HG03558 (cell line): Measurements from ENCODE around the gene MED26.

ENCODE experiments used
- ATAC-seq: cut with Tn5 transposase; IDR thresholded peaks from one replicate; pipeline ENCODE4 v1.9.1; 2021; ENCODE audit warnings: moderate number of reproducible peaks; ENCODE audit not compliant: unreplicated experiment; ENCODE audit errors: extremely low read depth

The MED26 gene

DNA sequence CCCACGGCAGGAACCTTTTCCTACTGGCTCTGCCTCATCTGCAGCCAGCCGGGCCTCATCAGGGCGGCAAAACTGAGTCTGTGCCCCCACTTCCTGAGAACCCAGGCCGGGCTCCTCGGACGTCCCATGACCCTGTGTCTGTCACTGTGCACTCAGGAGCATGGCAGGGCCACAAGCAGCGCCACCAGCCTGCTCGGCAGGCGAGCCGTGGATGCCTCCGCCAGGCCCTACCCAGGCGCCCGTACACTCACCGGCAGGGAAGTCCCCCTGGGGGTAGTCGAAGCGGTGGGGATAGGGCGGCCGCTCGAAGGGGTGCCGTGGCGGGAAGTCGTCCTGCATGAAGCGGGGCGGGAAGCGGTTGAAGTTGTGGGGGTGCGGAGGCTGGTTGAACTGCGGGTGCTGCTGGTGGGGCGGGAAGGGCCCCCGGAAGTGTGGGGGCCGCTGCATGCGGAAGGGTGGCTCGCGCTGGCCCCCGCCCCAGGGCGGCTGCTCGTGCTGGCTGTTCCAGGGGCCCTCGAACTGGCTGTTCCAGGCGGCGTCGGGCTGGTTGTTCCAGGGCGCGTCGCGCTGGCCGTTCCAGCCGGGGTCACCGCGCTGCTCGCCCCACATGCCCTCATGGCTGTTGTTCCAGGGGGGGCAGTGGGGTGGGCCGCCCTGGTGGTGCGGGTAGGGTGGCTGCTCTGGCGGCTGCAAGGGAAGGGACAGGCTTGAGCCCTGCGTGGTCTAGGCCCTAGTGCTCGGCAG, 102.8 kb downstream of the MED26 start:
- no peak for ATAC-seq
